MM.1S (cell line): ENCODE data around the gene CPXM2.

Experiments
- DNase-seq: peaks from one replicate; pipeline ENCODE4 v3.0.0-alpha.2; 2015
- H2AFZ ChIP-seq: fragments of 300-600 bp; sonication (generic); 2 replicates; pipeline ENCODE4 v1.6.0; 2016; ENCODE audit warnings: antibody characterized with exemption, low read length
- H3F3A ChIP-seq: fragments of 300-600 bp; sonication (generic); 2 replicates; pipeline ENCODE4 v1.6.1; 2016; ENCODE audit warnings: mild to moderate bottlenecking, antibody characterized with exemption, low read length, moderate library complexity, mixed read lengths; ENCODE audit not compliant: insufficient read depth
- H3K27ac ChIP-seq: fragments of 300-600 bp; sonication (generic); 2 replicates; pipeline ENCODE4 v1.5.1; 2016; ENCODE audit warnings: mild to moderate bottlenecking, low read length
- H3K27me3 ChIP-seq: fragments of 300-600 bp; sonication (generic); replicated peaks from 2 replicates; pipeline ENCODE4 v1.6.0; 2016; ENCODE audit warnings: low read length; ENCODE audit not compliant: insufficient read depth
- H3K36me3 ChIP-seq: fragments of 300-600 bp; sonication (generic); replicated peaks from 2 replicates; pipeline ENCODE4 v1.6.1; 2016; ENCODE audit warnings: mild to moderate bottlenecking, low read length, mixed read lengths; ENCODE audit not compliant: insufficient read depth
- H3K4me1 ChIP-seq: fragments of 300-600 bp; sonication (generic); 2 replicates; pipeline ENCODE4 v1.6.1; 2016; ENCODE audit warnings: low read length, mixed read lengths
- H3K4me2 ChIP-seq: fragments of 300-600 bp; sonication (generic); 2 replicates; pipeline ENCODE4 v1.6.0; 2016; ENCODE audit warnings: low read depth, low read length
- H3K4me3 ChIP-seq: fragments of 300-600 bp; sonication (generic); 2 replicates; pipeline ENCODE4 v1.5.1; 2016; ENCODE audit warnings: low read length, mixed read lengths
- H3K79me2 ChIP-seq: fragments of 300-600 bp; sonication (generic); 2 replicates; pipeline ENCODE4 v1.6.1; 2016; ENCODE audit warnings: mixed run types, low read length, mixed read lengths
- H3K9ac ChIP-seq: fragments of 300-600 bp; sonication (generic); 2 replicates; pipeline ENCODE4 v1.6.1; 2016; ENCODE audit warnings: low read length, mixed read lengths
- H3K9me2 ChIP-seq: fragments of 300-600 bp; sonication (generic); replicated peaks from 2 replicates; pipeline ENCODE4 v1.6.1; 2016; ENCODE audit warnings: mild to moderate bottlenecking, low read length, mixed read lengths; ENCODE audit not compliant: insufficient read depth
- H3K9me3 ChIP-seq: fragments of 300-600 bp; sonication (generic); replicated peaks from 2 replicates; pipeline ENCODE4 v1.6.1; 2016; ENCODE audit warnings: mild to moderate bottlenecking, low read length, mixed read lengths; ENCODE audit not compliant: insufficient read depth
- H4K20me1 ChIP-seq: fragments of 300-600 bp; sonication (generic); 2 replicates; pipeline ENCODE4 v1.6.1; 2016; ENCODE audit warnings: mild to moderate bottlenecking, low read length, moderate library complexity, mixed read lengths; ENCODE audit not compliant: insufficient read depth
- EZH2 ChIP-seq: fragments of 300-600 bp; sonication (generic); optimal IDR thresholded peaks from 2 replicates; pipeline ENCODE3; 2017; ENCODE audit warnings: low read depth, mild to moderate bottlenecking, antibody characterized with exemption, low read length, mixed read lengths
- EZH2phosphoT487 ChIP-seq: fragments of 300-600 bp; sonication (generic); IDR thresholded peaks from 2 replicates; pipeline ENCODE4 v1.6.1; 2018; ENCODE audit warnings: antibody characterized with exemption, low read length
- TF ChIP-seq, protein P1 (sequence below): fragments of 300-600 bp; sonication (generic); IDR thresholded peaks from 2 replicates; pipeline ENCODE4 v1.5.1; 2016; ENCODE audit warnings: antibody characterized with exemption, low read length, mixed read lengths

CPXM2 gene

DNA sequence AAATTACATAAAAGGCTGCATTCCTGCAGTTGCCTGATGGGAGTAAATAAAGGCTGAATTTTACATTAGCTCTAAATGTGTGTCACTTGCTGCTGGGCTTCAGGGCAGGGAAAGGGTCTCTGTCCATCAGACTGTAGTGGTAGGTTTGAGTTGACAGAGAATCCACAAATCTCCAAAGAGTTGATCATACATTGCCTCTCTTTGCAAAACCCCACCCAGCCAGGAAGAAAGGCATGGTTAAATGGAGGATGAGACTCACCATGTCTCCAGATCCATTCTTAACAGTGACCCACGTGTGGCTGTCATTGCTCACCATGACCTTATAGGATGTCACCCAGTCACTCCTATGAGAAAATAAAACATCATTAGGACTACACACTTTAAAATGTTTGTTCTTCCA, 92.8 kb downstream of the CPXM2 start:
- Histone ChIP-seq H3K79me2 (no peaks in the 10 kb centered on the region), H3F3A (no peaks in the 10 kb centered on the region), H3K9ac (no peak overlapping the region), H3K4me3 (no peak overlapping the region), H3K4me2 (no peak overlapping the region), H3K27ac (no peak overlapping the region), H3K9me3 (no peaks in the 10 kb centered on the region), H2AFZ (no peak overlapping the region), H3K4me1 (no peaks in the 10 kb centered on the region), H3K27me3 (no peaks in the 10 kb centered on the region), H4K20me1 (no peaks in the 10 kb centered on the region), H3K9me2 (no peaks in the 10 kb centered on the region), H3K36me3 (no peaks in the 10 kb centered on the region)
- no peak for DNase-seq
- TF ChIP-seq EZH2 (no peak), EZH2phosphoT487 (no peak)
- TF ChIP-seq, protein P1, sequence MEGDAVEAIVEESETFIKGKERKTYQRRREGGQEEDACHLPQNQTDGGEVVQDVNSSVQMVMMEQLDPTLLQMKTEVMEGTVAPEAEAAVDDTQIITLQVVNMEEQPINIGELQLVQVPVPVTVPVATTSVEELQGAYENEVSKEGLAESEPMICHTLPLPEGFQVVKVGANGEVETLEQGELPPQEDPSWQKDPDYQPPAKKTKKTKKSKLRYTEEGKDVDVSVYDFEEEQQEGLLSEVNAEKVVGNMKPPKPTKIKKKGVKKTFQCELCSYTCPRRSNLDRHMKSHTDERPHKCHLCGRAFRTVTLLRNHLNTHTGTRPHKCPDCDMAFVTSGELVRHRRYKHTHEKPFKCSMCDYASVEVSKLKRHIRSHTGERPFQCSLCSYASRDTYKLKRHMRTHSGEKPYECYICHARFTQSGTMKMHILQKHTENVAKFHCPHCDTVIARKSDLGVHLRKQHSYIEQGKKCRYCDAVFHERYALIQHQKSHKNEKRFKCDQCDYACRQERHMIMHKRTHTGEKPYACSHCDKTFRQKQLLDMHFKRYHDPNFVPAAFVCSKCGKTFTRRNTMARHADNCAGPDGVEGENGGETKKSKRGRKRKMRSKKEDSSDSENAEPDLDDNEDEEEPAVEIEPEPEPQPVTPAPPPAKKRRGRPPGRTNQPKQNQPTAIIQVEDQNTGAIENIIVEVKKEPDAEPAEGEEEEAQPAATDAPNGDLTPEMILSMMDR, result no peak

DNA sequence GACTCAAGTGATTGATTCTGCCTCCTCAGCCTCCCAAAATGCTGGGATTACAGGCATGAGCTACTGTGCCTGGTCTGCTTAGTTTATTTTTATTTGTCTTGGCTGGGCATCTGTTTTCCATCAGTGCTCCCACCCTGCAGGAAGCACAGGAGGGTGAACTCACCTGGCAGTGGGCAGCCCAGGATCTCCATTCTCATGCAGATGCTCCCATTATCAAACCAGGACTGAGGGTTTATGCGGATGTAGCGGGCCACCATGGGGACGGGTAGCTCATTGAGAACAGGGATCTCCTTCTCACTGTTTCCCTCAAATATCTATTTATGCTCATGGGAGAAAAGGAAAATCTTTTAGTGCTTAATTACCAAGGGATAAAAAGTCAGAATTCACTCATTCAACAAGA, 93.8 kb downstream of the CPXM2 start:
- Histone ChIP-seq H3K36me3 (no peaks in the 10 kb centered on the region), H3K9me3 (no peaks in the 10 kb centered on the region), H3K9me2 (no peaks in the 10 kb centered on the region), H3F3A (no peaks in the 10 kb centered on the region), H3K9ac (no peak overlapping the region), H3K4me3 (no peak overlapping the region), H3K79me2 (no peaks in the 10 kb centered on the region), H3K4me2 (no peak overlapping the region), H4K20me1 (no peaks in the 10 kb centered on the region), H3K27ac (no peak overlapping the region), H2AFZ (no peak overlapping the region), H3K27me3 (no peaks in the 10 kb centered on the region), H3K4me1 (no peaks in the 10 kb centered on the region)
- DNase-seq, result no peak
- TF ChIP-seq EZH2phosphoT487 (no peak), EZH2 (no peak)
- TF ChIP-seq, protein P1, result no peak

DNA sequence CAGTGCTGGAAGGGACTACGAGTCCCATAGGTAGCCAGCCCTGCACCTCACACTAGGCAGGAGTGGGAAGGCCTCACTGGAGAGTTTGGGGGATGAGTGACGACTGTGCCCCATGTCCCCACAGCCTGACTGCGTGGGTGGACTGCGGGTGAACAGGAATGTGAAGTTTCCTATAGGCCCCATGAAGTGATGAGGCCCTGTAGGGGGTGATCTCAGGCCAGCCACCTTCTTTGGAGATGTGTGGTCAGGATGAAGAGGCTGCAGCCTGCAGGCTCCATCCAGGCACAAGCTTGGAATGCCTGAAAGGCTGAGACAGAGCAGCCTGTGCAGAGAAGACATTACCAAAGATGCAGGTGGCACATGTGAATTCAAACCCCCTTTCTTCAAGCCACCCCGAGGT, 94.9 kb downstream of the CPXM2 start:
- H3K27ac ChIP-seq, result no peak overlapping the region
- TF ChIP-seq EZH2 (no peak), EZH2phosphoT487 (no peak)
- TF ChIP-seq, protein P1, result no peak
- H3K4me2 ChIP-seq, result no peak overlapping the region
- no peak for DNase-seq
- H3K9me2 ChIP-seq, result no peaks in the 10 kb centered on the region
- no peaks in the 10 kb centered on the region for H3K4me1 ChIP-seq
- no peak overlapping the region for H2AFZ ChIP-seq
- H3K36me3 ChIP-seq, result no peaks in the 10 kb centered on the region
- H3K27me3 ChIP-seq, result no peaks in the 10 kb centered on the region
- H3F3A ChIP-seq, result no peaks in the 10 kb centered on the region
- H3K9me3 ChIP-seq, result no peaks in the 10 kb centered on the region
- H3K79me2 ChIP-seq, result no peaks in the 10 kb centered on the region
- H4K20me1 ChIP-seq, result no peaks in the 10 kb centered on the region
- no peak overlapping the region for H3K9ac ChIP-seq
- H3K4me3 ChIP-seq, result no peak overlapping the region
